Body of pancreas (tissue), 4 donors: ENCODE measurements around the gene THADA. TPM values are rescaled to one million over a fixed set of nuclear protein-coding genes. Genes with fewer than 3 reads are reported as not detected.

Source experiments
- ATAC-seq: fragments of 150-250 bp; one replicate; pipeline ENCODE4 v1.9.1; 2016
- DNase-seq, 4 donors: peaks; one replicate each; pipeline ENCODE4 v3.0.0-alpha.2; 2019
- H3K27ac ChIP-seq, 4 donors: fragments of 200-600 bp; sonication (generic); 1 replicate in 3 of 4; 2 replicates in 1 of 4; pipeline versions ENCODE4 v1.5.1 to v1.6.1; 2016 to 2019; ENCODE audit warnings: mild to moderate bottlenecking in 1 of 4, mixed read lengths in 1 of 4, moderate library complexity in 1 of 4
- H3K27me3 ChIP-seq, 2 donors: fragments of 200-600 bp; sonication (generic); one replicate each; pipeline ENCODE4 v1.6.0; 2016; ENCODE audit warnings: mild to moderate bottlenecking in 1 of 2
- H3K36me3 ChIP-seq, 2 donors: fragments of 200-600 bp; sonication (generic); replicated peaks in 1 of 2; 2 replicates each; pipeline ENCODE4 v1.5.1; 2016; ENCODE audit warnings: low read depth in 2 of 2; ENCODE audit not compliant: insufficient read depth in 1 of 2
- H3K4me1 ChIP-seq: fragments of 200-600 bp; sonication (generic); one replicate; pipeline ENCODE4 v1.6.0; 2016
- H3K4me3 ChIP-seq, 2 donors: fragments of 200-600 bp; sonication (generic); 1 replicate in 1 of 2; 2 replicates in 1 of 2; pipeline ENCODE4 v1.5.1; 2016 to 2019
- H3K9me3 ChIP-seq, 3 donors: fragments of 200-600 bp; sonication (generic); 1 replicate in 2 of 3; 2 replicates in 1 of 3; pipeline ENCODE4 v1.5.1; 2016
- CTCF ChIP-seq, 7 experiments: fragments of 450-650 bp in 4 of 7; fragments of 200-600 bp in 3 of 7; sonication (generic) in 3 of 7; IDR thresholded peaks; one replicate each; pipeline ENCODE4 v1.5.1; 2016 to 2019; ENCODE audit warnings: antibody characterized with exemption in 7 of 7
- POLR2A ChIP-seq, 3 donors: fragments of 450-650 bp; IDR thresholded peaks; one replicate each; pipeline ENCODE4 v1.6.1; 2016; ENCODE audit warnings: antibody characterized with exemption in 3 of 3, mild to moderate bottlenecking in 2 of 3
- WGBS, 2 donors: methylation state at CpG; one replicate each; pipeline ENCODE4 v1.1.5; 2017; 5-methylcytosine and 5-hydroxymethylcytosine counted together
- intact Hi-C: fragments of 100-400 bp; cut with DNase I; formaldehyde crosslinking; loops from one replicate; pipeline ENCODE4 v1.15.1; 2023
- total RNA-seq, 2 donors: library from RNA; depleted of rRNA; stranded (reverse); fragments of >200 nt; gene quantifications; one replicate each; pipeline ENCODE4 v1.1.0, GENCODE V29; 2016

Gene THADA
- total RNA-seq, 2 donors from 2014 or later = 27.5 to 41.9 TPM

- H3K4me1 ChIP-seq = peaks cover 58% of the 10 kb centered on the region
- intact Hi-C loops = loop anchor here (10.0 kb wide), 2 partner anchors 53 to 183 kb away; no protein-coding TSS in a partner anchor
- DNase-seq (peak in 1 of 4 donors; percentile 33), ATAC-seq (no peak)
- no peaks in the 10 kb centered on the region for H3K9me3 ChIP-seq
- H3K27me3 ChIP-seq = no peaks in the 10 kb centered on the region
- H3K36me3 ChIP-seq = no peaks in the 10 kb centered on the region
- TF ChIP-seq POLR2A (IDR thresholded peaks at IDR 0.05) = no peak
- peak in 2 of 7 experiments; percentile 7 to 22 for TF ChIP-seq CTCF (IDR thresholded peaks at IDR 0.05)
- no peak overlapping the region for H3K4me3 ChIP-seq
- WGBS, 2 donors = 21 to 22% methylated on average over 13 of the region's 13 CpGs
- H3K27ac ChIP-seq = peak overlapping the region; percentile 88 to 98 (median 97)
These were observed 377.6 kb downstream of the THADA start for GRCh38 chr2:43218155-43218701.

DNA sequence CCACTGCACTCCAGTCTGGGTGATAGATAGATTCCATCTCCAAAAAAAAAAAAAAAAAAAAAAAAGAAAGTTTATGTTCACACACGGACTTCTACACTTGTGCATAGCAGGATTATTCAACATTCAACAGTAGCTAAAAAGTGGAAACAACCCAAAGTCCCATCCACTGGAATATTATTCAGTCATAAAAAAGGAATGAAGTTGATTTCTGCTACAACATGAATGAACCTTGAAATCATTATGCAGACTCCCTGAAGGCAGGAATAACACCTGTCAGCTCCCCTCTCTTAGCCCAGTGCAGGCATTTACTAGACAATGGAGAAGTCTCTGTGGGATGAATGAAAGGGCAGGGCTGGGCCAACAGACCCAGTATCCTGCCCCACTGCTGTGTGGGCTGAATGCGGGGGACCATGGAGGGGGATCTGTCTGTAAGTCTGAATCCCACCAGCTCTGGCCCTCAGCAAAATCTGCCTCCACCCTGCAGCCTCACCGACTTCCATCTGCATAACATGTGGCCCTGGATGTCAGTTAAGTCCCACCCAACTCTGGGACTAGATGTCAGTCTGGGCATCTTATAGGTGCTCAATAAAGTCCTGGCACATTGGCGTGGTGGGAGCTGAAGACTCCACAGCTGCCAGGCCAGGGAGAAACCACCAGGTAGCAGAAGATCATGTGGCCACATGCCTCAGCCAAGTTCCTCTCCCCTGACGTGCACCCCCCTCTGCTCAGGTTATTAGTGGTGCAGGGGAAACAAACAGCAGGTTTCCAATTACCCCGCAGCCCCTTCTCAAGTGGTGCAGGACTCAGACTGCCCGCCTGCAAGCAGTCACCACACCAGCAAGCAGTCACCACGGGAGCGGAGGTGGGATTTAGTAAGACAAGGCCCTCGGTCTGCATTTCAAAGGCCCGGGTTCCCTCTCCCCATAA lies 378.3 kb downstream of the THADA start:
- Histone ChIP-seq H3K27me3 (no peaks in the 10 kb centered on the region), H3K9me3 (no peaks in the 10 kb centered on the region), H3K4me1 (peaks cover 53% of the 10 kb centered on the region), H3K4me3 (no peak overlapping the region), H3K27ac (peak overlapping the region; percentile 88 to 98 (median 97)), H3K36me3 (no peaks in the 10 kb centered on the region)
- ATAC-seq = no peak
- TF ChIP-seq POLR2A (IDR thresholded peaks at IDR 0.05) (no peak), CTCF (IDR thresholded peaks at IDR 0.05) (no peak)
- 48 to 53% methylated on average over 9 to 11 of the region's 11 CpGs for WGBS, 2 donors
- peak in 3 of 4 donors; percentile 39 to 53 (median 47) for DNase-seq
- intact Hi-C loops = loop anchor here (10.0 kb wide), 2 partner anchors 53 to 183 kb away; no protein-coding TSS in a partner anchor

- intact Hi-C loops = loop anchor here (10.0 kb wide), 2 partner anchors 52 to 182 kb away; no protein-coding TSS in a partner anchor
- no peak for TF ChIP-seq POLR2A (IDR thresholded peaks at IDR 0.05)
- no peak for TF ChIP-seq CTCF (IDR thresholded peaks at IDR 0.05)
- H3K4me3 ChIP-seq = no peak overlapping the region
- H3K9me3 ChIP-seq = no peaks in the 10 kb centered on the region
- no peak overlapping the region for H3K27ac ChIP-seq
- no peaks in the 10 kb centered on the region for H3K27me3 ChIP-seq
- peaks cover 44% of the 10 kb centered on the region for H3K4me1 ChIP-seq
- ATAC-seq (no peak), DNase-seq (no peak)
- no peaks in the 10 kb centered on the region for H3K36me3 ChIP-seq
- 89% methylated on average over 8 of the region's 8 CpGs for WGBS, 2 donors
These were observed 379.2 kb downstream of the THADA start for GRCh38 chr2:43216629-43217028.

- peaks cover 35% of the 10 kb centered on the region for H3K4me1 ChIP-seq
- H3K27ac ChIP-seq = no peak overlapping the region
- no peaks in the 10 kb centered on the region for H3K36me3 ChIP-seq
- WGBS, 2 donors = 84 to 90% methylated on average over 6 of the region's 6 CpGs
- no peak for TF ChIP-seq CTCF (IDR thresholded peaks at IDR 0.05)
- TF ChIP-seq POLR2A (IDR thresholded peaks at IDR 0.05) = no peak
- H3K4me3 ChIP-seq = no peak overlapping the region
- H3K27me3 ChIP-seq = no peaks in the 10 kb centered on the region
- no peak for DNase-seq
- ATAC-seq = no peak
- intact Hi-C loops = loop anchor here (10.0 kb wide), 2 partner anchors 51 to 181 kb away; no protein-coding TSS in a partner anchor
- H3K9me3 ChIP-seq = no peaks in the 10 kb centered on the region
These were observed 380.1 kb downstream of the THADA start for GRCh38 chr2:43215673-43216255.
